Activated CD8-positive, alpha-beta memory T cell treated with anti-CD3 and anti-CD28 coated beads for 48 hours (primary cell): ENCODE data around the gene APOB.

Experiments
- DNase-seq, 3 experiments: peaks; one replicate each; pipeline ENCODE4 v3.0.0-alpha.2; 2020; ENCODE audit warnings: low read depth in 2 of 3, low spot score in 2 of 3

The APOB gene

DNA sequence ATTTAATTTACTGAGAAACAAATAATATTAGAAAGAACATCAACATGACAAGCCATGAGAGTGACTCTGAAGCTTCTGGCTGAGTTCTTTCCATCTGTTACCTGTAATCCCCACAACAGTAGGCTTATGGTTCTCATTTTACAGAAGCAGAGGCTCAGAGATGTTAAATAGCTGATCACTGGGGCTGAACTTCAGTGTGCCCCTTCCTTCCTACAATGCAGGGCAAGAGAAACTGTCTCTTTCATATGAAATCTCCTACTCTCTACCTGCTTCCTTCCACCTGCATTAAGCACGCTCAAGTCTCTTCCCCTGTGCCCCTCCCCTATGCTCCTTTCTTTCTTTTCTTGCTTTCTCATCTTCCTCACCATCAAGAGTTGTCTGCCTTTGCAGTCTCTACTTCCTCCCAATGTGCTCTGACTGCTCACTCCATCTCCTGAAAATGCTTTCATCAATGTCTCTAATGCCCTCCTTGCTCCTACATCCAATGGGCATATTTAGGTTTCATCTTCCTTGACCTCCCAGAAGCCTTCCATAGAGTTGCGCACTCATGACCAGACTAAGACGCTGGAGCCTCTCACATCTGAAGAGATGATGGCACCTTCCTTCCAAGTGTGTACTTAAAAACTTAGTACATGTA, 23.7 kb downstream of the APOB start:
- no peak for DNase-seq

DNA sequence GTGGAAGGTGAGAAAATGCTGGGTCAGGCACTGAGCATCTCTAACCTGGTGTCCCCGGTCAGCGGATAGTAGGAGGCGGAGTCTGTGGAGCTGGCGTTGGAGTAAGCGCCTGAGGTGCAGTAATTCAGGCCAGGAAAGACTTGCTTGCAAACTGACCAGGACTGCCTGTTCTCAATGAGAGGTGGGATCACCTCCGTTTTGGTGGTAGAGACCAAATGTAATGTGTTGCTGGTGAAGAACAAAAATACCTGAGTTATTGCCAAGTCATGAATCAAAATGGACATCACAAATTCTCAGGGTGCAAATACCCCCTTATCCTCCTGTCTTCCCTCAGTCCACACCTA, 24.2 kb downstream of the APOB start:
- no peak for DNase-seq

DNA sequence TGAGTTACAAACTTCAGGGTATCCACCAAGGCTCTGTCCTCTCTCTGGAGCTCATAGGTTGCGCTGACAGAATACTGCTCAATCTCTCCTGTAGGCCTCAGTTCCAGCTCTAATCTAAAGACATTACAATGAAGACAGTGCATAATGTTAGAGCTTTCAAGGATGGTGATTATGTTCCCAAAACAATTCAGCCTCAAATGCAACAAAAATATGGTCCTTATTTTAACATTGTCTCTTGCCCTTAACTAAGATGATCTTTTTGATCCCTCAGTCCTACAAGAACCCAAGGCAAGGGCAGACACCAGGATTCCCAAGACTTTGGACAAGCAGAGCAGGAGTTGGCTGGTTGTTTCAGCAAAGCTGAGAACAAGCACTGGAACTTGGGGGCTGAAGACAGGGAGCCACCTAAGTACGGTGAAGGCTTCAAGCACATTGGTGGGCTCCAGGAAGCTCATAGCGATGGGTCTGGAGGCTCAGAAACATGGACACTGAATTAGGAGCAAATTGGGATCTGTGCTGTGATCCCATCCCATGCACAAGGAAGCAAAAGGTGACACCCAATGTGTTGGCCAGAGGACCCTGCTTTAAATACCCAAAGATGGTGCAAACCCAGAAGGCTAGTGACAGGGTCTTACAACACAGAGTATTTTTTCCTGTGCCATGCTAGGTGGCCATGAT, 24.7 kb downstream of the APOB start:
- DNase-seq, result no peak

DNA sequence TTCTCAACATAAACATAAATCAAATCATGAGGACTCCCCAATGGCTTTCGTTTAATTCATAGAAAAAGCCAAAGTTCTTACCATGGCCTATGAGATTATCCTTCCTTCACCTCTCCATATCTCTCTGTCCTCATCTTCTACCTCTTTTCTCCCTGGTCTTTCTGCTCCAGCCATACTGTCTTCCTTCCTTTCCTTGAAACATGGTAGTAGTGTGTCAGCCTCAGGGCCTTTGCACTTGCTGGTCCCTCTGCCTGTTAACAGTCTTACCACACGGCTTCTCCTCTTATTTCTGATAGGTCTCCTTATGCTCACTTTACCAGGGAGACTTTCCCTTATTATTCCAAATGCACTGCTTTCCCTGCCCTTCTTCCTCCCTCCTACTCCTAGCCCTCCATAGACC, 25.6 kb downstream of the APOB start:
- DNase-seq, result no peak

DNA sequence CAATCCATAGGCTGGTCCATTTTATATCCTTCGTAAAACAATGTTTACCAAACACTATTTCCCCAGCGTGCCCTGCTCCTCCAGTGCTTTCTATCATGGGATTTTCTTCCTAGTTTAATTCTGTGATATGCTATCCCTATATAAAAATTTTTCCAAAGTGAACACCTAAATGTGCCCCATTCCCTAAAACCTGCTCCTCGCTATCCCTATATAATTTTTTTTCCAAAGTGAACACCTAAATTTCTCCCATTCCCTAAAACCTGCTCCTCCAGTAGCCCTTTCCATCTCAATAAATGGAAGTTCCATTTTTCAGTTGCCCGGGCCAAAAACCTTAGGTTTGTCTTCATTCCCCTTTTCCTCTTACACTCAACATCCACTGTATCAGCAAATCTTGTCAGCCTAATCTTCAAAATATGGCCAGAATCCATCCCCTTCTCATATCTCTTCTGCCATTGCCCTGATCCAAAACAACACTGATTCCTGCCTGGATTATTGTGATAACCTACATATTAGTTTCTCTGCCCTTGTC, 26.1 kb downstream of the APOB start:
- DNase-seq, result no peak

DNA sequence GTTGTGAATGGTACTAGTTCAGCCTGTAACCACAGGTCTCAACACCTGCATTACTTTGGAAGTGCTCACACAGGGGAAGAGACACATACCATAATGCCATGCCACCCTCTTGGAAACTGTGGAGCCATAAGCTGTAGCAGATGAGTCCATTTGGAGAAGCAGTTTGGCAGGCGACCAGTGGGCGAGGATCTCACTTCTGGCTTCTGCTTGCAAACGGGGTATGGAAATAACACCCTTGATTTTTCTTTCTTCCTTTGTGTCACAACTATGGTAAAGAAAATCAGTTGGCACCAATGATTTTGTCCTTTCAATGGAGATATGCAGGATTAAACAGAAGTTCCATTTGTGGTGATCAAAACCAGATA, 28.6 kb downstream of the APOB start:
- DNase-seq, result no peak

DNA sequence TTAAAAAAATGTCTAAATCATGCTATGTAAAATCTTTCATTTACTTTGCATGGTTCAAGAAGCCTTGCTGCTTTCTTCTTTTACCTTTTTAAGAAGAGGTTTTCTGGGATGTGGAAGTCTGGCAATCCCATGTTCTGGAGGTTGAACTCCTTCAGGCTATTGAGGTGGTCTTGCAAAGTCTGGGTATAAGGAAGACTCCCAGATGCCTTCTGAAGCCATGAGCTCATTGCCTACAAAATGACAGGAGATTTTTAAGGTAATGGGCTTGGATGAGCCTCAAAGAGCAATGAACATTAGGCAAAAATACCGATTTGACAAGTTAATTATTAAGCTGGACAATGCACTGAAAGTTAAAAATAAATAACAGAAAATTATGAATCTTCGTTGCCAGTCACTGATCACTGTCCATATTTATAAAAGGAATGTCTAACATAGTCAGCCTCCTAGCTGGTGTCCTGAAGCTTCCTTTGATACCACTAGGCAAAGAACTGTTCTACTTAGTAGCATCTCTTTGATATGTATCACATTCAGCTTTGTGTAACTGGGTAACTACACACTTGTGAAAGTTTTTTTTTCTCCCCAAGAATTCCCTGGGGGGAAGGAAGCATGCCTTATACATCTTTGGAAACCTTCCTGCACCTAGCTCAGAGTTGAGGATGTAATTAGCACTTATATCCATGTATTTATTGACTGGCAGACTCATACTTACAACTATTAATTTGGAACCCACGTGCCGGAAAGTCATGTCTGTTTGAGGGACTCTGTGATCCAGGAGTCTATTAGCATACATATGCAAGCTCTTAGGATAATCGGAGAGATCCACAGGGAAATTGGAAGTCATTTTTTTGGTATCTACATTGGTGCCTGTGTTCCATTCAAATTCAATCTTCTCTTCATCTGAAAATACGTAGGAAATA, 29.3 kb downstream of the APOB start:
- DNase-seq, result no peak

DNA sequence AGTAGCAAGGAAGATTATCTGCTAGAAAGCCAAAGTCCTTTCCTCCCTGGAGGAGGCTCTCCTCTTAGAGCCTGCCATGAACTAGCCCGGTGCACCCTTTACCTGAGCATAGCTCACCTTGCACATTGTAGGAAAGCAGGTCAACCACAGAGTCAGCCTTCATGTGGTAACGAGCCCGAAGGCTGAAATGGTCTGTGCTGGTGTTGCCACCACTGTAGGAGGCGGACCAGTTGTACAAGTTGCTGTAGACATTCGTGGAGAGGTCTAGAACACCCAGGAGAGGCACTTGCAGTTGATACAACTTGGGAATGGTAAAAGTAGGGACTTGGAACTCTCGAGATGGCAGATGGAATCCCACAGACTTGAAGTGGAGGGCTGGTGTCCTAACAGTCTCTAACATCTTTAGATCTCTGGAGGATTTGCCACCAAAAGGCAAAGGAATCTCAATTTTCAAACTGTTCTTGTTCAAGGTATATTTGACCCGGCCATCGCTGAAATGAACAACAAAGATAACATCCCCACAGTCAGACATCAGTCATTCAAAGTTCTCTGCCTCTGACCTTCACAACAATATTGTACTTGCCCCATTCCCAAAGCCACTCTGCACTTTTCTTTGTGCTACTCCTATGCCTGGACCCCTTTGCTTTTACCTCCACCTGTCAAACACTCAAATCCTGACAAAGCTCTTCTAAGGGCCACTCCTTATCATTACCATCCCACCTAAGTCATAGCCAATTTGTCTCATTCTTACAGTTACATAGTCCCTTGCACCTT, 30.6 kb downstream of the APOB start:
- no peak for DNase-seq

DNA sequence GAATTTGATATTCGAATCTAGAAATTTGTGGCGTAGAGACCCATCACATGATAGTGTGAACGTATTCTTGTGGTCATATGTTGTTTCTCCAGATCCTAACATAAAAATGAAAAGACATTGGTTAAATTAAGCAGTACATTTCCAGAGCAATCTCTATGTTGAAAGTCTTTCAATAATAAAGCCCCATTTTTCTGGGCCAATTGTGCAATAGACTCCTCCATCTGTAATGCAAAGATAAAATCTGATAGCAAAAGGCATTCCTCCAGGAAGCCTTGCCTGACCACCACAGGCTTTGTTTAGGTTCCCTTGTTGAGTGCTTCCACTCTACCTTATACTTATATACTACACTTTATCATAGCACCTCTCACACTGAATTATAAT, 31.3 kb downstream of the APOB start:
- DNase-seq, result no peak

DNA sequence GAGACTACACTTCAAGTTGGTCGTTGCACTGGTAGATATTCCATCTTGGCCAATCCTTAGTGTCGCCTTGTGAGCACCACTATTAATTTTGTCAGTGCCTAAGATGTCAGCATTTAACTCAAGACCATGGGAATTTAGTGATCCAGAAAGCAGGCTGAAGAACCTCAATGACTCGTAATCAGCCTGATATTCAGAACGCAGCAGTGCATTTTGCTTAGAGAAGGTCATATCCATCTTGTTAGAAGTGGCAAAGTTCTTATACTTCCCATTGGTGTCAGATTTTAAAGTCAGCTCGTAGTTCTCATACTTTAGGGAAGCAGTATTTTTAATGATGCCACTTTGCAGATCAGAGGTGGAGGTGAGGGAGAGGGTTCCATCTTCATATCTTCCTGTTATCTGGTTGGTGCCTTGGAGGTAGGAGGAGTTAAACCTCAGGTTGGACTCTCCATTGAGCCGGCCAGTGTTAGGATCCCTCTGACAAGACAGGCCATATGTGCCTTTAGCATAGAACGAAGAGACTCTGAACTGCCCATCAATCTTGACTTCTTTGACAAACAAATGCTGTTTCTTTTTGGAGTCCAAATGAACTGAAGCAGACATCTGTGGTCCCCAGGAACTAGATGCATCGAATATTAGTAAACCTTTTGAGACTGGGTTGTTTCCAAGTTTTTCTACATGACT, 31.9 kb downstream of the APOB start:
- no peak for DNase-seq

DNA sequence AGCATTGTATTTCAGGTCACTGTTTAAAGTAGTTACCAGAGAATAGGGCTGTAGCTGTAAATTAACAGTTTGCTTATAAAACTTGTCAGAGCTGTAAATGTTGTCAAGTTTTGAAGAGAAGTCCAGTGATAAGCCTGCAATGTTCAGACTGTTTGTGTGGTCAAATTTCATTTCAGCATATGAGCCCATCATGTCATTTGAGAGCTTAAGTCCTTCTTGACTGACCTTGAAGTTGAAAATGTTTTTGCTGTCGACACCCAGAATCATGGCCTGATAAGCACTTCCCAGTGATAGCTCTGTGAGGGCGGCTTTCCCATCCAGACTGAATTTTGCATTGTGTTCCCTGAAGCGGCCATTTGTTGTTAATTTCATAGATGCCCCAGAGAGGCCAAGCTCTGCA, 32.4 kb downstream of the APOB start:
- no peak for DNase-seq

DNA sequence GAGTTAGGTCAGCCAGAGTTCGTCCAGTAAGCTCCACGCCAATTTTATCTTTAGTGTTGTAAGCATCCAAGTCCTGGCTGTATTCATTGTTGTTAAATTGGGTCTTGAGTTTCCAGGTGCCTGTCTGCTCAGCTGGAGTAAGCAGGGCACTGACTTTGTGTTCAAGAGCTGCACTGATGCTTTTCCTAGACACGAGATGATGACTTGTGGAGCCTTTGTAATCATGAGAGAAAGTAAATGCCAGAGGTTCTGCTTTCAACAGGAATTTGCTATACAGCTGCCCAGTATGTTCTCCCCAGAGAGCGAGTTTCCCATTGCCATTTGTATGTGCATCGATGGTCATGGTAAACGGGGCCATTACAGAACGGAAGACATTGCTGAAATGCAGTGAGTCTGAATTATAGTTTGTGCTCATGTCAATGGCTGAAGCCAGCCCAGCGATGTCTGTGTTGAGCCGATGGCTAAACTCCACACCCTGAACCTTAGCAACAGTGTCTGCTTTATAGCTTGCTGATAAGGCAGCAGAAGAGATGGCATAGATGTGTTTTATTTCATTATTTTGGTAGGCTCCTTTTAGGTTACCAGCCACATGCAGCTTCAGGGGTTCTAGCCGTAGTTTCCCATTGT, 32.9 kb downstream of the APOB start:
- DNase-seq, result no peak

DNA sequence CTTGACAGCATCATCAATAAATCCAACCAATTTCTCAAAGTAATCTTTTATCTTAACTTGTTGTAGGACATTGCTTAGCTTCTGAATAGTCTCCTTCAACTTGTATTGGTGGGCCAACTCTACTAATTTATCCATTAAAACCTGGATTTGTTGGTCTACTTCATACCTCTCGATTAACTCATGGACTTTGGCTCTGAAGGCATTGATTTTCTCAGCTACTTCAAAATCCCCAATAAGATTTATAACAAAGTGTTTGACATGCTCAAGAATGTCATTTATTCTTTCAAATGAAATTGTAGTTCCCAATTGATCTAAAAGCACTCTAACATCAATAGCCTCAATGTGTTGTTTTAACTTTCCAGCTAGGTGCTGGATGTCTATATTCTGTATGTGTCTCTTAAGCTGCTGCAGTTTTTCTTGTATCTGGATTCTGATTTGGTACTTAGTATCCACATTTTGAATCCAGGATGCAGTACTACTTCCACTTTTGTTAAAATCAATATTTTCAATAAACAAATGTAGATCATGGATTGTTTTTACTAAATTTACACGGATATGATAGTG, 34.1 kb downstream of the APOB start:
- no peak for DNase-seq

DNA sequence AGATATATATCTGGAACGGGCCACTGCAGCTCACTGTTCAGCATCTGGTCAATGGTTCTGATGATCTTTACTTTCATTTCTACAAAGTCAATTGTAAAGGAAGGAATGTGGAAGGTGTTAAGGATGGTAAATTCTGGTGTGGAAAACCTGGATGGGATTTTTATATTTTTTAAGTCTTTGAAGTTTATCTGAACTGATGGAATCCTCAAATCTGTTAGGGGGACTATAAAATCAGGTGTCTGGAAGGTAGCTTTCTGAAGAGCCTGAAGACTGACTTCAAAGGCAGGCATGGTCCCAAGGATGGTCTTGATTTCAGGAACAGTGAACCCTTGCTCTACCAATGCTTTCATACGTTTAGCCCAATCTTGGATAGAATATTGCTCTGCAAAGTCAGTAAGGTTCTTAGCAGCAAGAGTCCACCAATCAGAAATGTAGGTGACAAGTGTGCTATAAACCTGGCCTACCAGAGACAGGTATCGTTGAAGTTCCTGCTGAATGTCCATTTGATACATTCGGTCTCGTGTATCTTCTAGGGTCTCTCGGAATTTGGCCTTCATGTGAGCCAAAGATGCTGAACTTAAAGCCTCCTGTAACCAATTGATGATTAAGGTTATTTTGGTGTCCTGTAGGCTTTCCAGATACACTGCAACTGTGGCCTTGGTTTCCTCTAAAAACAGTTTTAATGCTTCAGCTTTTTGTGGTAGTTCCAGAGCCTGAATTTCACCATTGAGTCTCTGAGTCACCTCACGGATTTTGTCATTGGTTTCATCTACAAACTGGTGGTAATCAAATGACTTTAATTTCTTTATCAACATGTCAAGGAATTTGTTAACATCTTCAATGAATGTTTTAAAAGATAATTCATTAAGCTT, 34.8 kb downstream of the APOB start:
- DNase-seq, result no peak

DNA sequence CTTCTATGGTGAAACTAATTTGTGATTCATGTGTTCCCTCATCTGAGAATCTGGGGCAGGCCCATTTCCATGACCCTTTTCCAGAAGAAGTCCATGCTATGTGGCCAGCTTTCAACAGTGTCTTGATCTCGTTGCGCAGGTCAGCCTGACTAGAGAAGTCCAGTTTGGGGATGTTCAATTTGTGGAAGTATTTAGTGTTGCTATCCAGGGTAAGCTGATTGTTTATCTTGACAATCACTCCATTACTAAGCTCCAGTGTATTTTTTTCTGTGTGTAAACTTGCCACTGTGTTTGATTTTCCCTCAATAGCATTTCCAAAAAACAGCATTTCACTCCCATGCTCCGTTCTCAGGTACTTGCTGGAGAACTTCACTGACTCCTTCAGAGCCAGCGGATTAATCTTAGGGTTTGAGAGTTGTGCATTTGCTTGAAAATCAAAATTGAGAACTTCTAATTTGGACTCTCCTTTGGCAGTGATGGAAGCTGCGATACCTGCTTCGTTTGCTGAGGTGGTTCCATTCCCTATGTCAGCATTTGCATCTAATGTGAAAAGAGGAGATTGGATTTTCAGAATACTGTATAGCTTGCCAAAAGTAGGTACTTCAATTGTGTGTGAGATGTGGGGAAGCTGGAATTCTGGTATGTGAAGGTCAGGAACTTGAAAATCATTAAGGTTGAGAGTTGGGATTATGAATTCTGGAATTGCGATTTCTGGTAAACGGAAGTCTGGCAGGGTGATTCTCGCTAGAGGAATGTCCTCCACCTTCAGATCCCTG, 35.7 kb downstream of the APOB start:
- DNase-seq, result no peak

DNA sequence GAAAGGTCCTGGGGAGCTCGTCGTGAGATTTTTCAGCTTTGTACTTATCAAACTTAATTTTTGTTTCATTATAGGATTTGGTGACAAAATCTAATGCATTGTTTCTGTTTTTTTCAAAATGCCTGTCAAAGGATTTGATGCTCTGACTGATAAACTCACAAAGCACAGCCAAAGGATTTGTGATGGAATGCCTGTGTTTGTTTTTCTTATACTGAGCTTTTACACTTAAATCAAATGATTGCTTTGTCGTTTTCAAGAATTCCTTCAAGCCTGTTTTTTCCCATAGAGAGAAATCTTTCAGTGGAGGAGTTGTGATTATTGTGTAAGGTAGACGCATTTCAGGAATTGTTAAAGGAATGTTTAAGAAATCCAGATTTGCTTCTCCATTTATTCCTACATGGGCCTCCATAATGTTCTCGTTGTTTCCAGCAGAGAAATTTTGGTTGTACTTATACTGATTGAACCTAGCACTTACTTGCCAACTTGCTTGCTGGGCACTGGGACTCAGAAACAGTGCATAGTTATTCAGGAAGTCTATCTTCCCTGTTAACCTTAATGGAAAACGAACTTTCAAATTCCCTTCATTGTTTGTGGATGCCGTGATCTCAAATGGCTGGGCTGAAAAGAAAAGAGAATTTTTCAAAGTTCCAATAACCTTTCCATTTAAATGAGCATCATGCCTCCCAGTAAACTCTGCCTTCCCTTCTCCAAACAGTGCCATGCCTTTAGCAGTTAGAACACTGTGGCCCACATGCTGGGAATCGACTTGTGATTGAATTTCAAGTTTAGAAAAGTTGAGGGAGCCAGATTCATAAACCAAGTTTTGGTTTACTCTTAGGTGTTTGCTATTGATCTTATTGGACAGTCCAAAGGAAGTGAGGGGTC, 36.5 kb downstream of the APOB start:
- DNase-seq, result no peak

DNA sequence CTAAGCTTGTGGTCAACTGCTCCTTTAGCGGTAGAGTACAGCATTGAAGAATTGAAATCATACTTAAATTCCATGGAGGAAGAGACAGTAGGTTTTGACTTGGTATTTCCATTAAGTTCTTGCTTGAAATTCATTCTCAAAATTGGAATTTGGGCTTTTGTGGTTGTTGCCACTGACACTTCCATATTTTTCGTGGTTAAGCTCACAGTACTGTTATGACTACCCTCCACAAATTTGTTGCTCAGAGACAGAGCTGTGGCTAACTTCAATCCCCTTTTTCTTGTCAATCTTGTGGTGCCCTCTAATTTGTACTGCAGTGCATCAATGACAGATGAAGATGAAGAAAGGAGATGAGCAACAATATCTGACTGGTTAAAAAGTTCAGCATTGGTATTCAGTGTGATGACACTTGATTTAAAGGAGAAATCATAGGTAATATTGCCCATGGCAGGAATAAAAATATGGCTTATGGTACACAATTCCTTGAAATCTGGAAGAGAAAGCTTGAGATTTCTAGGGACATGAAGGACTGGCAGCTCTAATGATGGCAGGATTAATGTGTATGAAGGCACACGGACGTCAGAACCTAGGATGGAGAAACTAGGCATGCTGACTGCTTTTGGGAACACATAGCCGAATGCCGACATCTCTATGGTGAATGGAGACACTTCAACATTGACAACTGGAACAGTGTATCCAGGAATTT, 37.3 kb downstream of the APOB start:
- DNase-seq, result no peak
